GM12878 (cell line): Measurements from ENCODE around the gene KIFC3.

Experiments used
- BACH1 ChIP-seq: fragments of 450-650 bp; IDR thresholded peaks from 2 replicates; pipeline ENCODE4 v1.6.1; 2017; ENCODE audit warnings: mild to moderate bottlenecking, borderline replicate concordance
- BCL11A ChIP-seq: IDR thresholded peaks from 2 replicates; pipeline ENCODE4 v1.6.1; 2011; ENCODE audit warnings: low read depth, low read length
- EP300 ChIP-seq, 2 experiments: fragments of 150-350 bp in 1 of 2; IDR thresholded peaks; 2 replicates each; pipeline ENCODE4 v1.6.1; 2011 to 2012; ENCODE audit warnings: low read depth in 2 of 2, low read length in 2 of 2, borderline replicate concordance in 1 of 2, improper control_type of control experiment in 1 of 2, inconsistent platforms in 1 of 2; ENCODE audit not compliant: control insufficient read depth in 1 of 2
- EZH2 ChIP-seq: IDR thresholded peaks from 2 replicates; pipeline ENCODE4 v1.6.1; 2012; ENCODE audit warnings: low read depth, mild to moderate bottlenecking, control low read depth, inconsistent platforms, low read length, borderline replicate concordance; ENCODE audit not compliant: control insufficient read depth
- PML ChIP-seq: IDR thresholded peaks from 2 replicates; pipeline ENCODE4 v1.6.1; 2012; ENCODE audit warnings: low read length, inconsistent platforms
- POLR2AphosphoS2 ChIP-seq: IDR thresholded peaks from 2 replicates; pipeline ENCODE4 v1.6.1; 2011; ENCODE audit warnings: low read depth, mild to moderate bottlenecking, low read length, improper control_type of control experiment, moderate library complexity
- TCF12 ChIP-seq: IDR thresholded peaks from 2 replicates; pipeline ENCODE4 v1.6.1; 2011; ENCODE audit warnings: low read depth, mild to moderate bottlenecking, low read length
- ZNF274 ChIP-seq: IDR thresholded peaks from one replicate; pipeline ENCODE4 v1.8.0; 2011; ENCODE audit not compliant: insufficient read length, insufficient read depth
- TF ChIP-seq, protein P1 (sequence below): fragments of 450-650 bp; IDR thresholded peaks from 2 replicates; pipeline ENCODE4 v1.6.1; 2017; ENCODE audit warnings: mild to moderate bottlenecking, low read depth, inconsistent platforms; ENCODE audit not compliant: poor library complexity, severe bottlenecking
- TF ChIP-seq, protein P2 (sequence below), 3 experiments: IDR thresholded peaks in 2 of 3; conservative IDR thresholded peaks in 1 of 3; 2 replicates each; pipeline ENCODE4 v1.5.1; 2011; ENCODE audit warnings: low read depth in 3 of 3, low read length in 3 of 3, mild to moderate bottlenecking in 3 of 3, control low read depth in 2 of 3, moderate library complexity in 2 of 3, inconsistent platforms in 1 of 3, mixed read lengths in 1 of 3; ENCODE audit not compliant: control insufficient read depth in 2 of 3, insufficient read depth in 1 of 3; ENCODE audit errors: extremely low read depth in 1 of 3

DNA sequence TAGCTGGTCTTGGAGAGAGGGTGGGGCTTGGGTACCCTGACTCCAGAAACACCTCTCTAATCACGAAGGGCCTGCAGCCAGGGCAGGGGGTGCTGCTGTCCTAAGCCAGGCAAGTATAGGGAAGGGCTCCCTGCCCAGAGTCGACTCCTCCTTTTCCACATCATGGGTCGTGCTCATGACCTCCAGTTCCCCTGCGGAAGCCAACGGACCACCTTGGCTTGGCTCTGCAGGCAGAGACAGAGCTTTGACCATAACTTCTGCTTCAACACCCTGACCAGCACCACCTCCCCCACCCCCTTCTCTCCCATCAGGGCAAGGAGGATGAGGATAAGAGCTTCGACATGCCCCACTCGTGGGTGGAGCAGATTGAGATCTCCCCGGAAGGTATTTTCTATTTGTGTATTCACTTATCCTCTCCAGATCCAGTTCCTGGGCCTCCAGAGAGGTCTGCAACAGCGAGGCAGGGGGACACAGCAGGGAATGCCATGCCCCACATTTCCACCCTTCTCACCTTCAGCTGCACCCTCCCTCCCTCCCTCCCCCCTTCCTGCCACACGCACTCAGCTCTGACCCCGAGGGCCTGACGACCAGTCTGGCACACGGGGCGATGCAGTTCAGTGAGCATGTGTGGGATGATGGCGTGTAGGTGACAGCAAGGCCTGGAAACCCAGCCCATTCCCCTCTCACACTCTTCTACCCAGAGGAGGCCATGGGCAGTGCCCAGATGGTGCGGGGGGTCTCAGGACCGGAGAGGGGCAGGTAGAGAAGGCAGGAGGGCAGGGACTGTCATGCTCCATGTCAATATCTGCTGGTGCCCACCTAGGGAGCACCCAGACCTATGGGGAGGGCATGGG lies 80.7 kb downstream of the KIFC3 start:
- no peak for TF ChIP-seq BCL11A
- TF ChIP-seq BACH1 = no peak
- no peak for TF ChIP-seq PML
- TF ChIP-seq ZNF274 = no peak
- TF ChIP-seq, protein P1, sequence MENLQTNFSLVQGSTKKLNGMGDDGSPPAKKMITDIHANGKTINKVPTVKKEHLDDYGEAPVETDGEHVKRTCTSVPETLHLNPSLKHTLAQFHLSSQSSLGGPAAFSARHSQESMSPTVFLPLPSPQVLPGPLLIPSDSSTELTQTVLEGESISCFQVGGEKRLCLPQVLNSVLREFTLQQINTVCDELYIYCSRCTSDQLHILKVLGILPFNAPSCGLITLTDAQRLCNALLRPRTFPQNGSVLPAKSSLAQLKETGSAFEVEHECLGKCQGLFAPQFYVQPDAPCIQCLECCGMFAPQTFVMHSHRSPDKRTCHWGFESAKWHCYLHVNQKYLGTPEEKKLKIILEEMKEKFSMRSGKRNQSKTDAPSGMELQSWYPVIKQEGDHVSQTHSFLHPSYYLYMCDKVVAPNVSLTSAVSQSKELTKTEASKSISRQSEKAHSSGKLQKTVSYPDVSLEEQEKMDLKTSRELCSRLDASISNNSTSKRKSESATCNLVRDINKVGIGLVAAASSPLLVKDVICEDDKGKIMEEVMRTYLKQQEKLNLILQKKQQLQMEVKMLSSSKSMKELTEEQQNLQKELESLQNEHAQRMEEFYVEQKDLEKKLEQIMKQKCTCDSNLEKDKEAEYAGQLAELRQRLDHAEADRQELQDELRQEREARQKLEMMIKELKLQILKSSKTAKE = no peak
- TF ChIP-seq, protein P2, sequence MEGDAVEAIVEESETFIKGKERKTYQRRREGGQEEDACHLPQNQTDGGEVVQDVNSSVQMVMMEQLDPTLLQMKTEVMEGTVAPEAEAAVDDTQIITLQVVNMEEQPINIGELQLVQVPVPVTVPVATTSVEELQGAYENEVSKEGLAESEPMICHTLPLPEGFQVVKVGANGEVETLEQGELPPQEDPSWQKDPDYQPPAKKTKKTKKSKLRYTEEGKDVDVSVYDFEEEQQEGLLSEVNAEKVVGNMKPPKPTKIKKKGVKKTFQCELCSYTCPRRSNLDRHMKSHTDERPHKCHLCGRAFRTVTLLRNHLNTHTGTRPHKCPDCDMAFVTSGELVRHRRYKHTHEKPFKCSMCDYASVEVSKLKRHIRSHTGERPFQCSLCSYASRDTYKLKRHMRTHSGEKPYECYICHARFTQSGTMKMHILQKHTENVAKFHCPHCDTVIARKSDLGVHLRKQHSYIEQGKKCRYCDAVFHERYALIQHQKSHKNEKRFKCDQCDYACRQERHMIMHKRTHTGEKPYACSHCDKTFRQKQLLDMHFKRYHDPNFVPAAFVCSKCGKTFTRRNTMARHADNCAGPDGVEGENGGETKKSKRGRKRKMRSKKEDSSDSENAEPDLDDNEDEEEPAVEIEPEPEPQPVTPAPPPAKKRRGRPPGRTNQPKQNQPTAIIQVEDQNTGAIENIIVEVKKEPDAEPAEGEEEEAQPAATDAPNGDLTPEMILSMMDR (IDR thresholded peaks at IDR 0.05 in 2 of 3, conservative IDR thresholded peaks at IDR 0.05 in 1 of 3; ENCODE audit: control insufficient read depth in 2 of 3, extremely low read depth in 1 of 3, insufficient read depth in 1 of 3, low read depth in 3 of 3, low read length in 3 of 3) = no peak
- no peak for TF ChIP-seq EP300 (IDR thresholded peaks at IDR 0.05; ENCODE audit: borderline replicate concordance in 1 of 2, control insufficient read depth in 1 of 2, low read depth in 2 of 2, low read length in 2 of 2)
- TF ChIP-seq POLR2AphosphoS2 = no peak
- no peak for TF ChIP-seq TCF12
- no peak for TF ChIP-seq EZH2
